Transverse colon (tissue), 4 donors: ENCODE data around the gene SUGCT.

Experiments
- CTCF ChIP-seq, 5 experiments: fragments of 200-600 bp in 3 of 5; fragments of 450-650 bp in 2 of 5; sonication (generic) in 3 of 5; IDR thresholded peaks; 1 replicate in 2 of 5; 2 replicates in 3 of 5; pipeline ENCODE4 v1.5.1; 2016 to 2017; ENCODE audit warnings: antibody characterized with exemption in 5 of 5, inconsistent platforms in 3 of 5, mild to moderate bottlenecking in 2 of 5, moderate library complexity in 1 of 5
- EP300 ChIP-seq: sonication (generic); formaldehyde crosslinking; IDR thresholded peaks from one replicate; pipeline ENCODE4 v1.6.1; 2017; ENCODE audit warnings: antibody characterized with exemption, low read depth
- POLR2A ChIP-seq: fragments of 450-650 bp; IDR thresholded peaks from one replicate; pipeline ENCODE4 v1.6.1; 2016; ENCODE audit warnings: antibody characterized with exemption, mild to moderate bottlenecking, moderate library complexity
- POLR2AphosphoS5 ChIP-seq, 3 donors: sonication (generic); formaldehyde crosslinking; IDR thresholded peaks; one replicate each; pipeline ENCODE4 v1.6.1; 2016; ENCODE audit warnings: antibody characterized with exemption in 3 of 3

- TF ChIP-seq CTCF (IDR thresholded peaks at IDR 0.05) = no peak
- TF ChIP-seq POLR2A = no peak
- TF ChIP-seq EP300 = no peak
- no peak for TF ChIP-seq POLR2AphosphoS5 (IDR thresholded peaks at IDR 0.05)
Measured at GRCh38 chr7:40859076-40859475, 724.3 kb downstream of the SUGCT start.
